ENCODE measurements around the gene WNT5B. TPM values are rescaled to one million over a fixed set of nuclear protein-coding genes. Genes with fewer than 3 reads are reported as not detected.

Gene WNT5B
- total RNA-seq, 1 donor from 2014 or later = 54.4 TPM

- no peaks in the 10 kb centered on the region for H3K36me3 Mint-ChIP-seq
- no peaks in the 10 kb centered on the region for H3K9me3 Mint-ChIP-seq
- no peak overlapping the region for H3K4me3 Mint-ChIP-seq
- H3K27me3 Mint-ChIP-seq (ENCODE audit: low read depth) = no peaks in the 10 kb centered on the region
- no peak for TF ChIP-seq CTCF (IDR thresholded peaks at IDR 0.05; ENCODE audit: unreplicated experiment)
- peaks cover 33% of the 10 kb centered on the region for H3K4me1 Mint-ChIP-seq
- no peak for DNase-seq (ENCODE audit: low spot score in 2 of 2, unreplicated experiment in 2 of 2)
- peak overlapping the region; percentile 28 for H3K27ac Mint-ChIP-seq
Observed at GRCh38 chr12:1622406-1622805, 6.6 kb upstream of the WNT5B start.

- H3K27ac Mint-ChIP-seq = peak overlapping the region; percentile 93
- DNase-seq (ENCODE audit: low spot score in 2 of 2, unreplicated experiment in 2 of 2) = peak in 1 of 2 experiments; percentile 52
- peaks cover 60% of the 10 kb centered on the region for H3K4me1 Mint-ChIP-seq
- peak overlapping the region; percentile 68 for H3K4me3 Mint-ChIP-seq
- H3K27me3 Mint-ChIP-seq (ENCODE audit: low read depth) = peaks cover 13% of the 10 kb centered on the region
- peak; percentile 25 for TF ChIP-seq CTCF (IDR thresholded peaks at IDR 0.05; ENCODE audit: unreplicated experiment)
- H3K36me3 Mint-ChIP-seq = peaks cover 3% of the 10 kb centered on the region
- H3K9me3 Mint-ChIP-seq = no peaks in the 10 kb centered on the region
Observed at GRCh38 chr12:1629338-1630132, 504 bp downstream of the WNT5B start.

GRCh38 chr12:1630133-1630826, 1.2 kb downstream of the WNT5B start:
- peak in 1 of 2 experiments; percentile 63 for DNase-seq (ENCODE audit: low spot score in 2 of 2, unreplicated experiment in 2 of 2)
- H3K9me3 Mint-ChIP-seq = no peaks in the 10 kb centered on the region
- H3K36me3 Mint-ChIP-seq = peaks cover 3% of the 10 kb centered on the region
- H3K4me1 Mint-ChIP-seq = peaks cover 60% of the 10 kb centered on the region
- H3K27ac Mint-ChIP-seq = peak overlapping the region; percentile 84
- H3K4me3 Mint-ChIP-seq = peak overlapping the region; percentile 73
- no peak for TF ChIP-seq CTCF (IDR thresholded peaks at IDR 0.05; ENCODE audit: unreplicated experiment)
- H3K27me3 Mint-ChIP-seq (ENCODE audit: low read depth) = peaks cover 13% of the 10 kb centered on the region

GRCh38 chr12:1630827-1631591, 2.0 kb downstream of the WNT5B start:
- peaks cover 13% of the 10 kb centered on the region for H3K27me3 Mint-ChIP-seq (ENCODE audit: low read depth)
- H3K4me3 Mint-ChIP-seq = peak overlapping the region; percentile 73
- peaks cover 3% of the 10 kb centered on the region for H3K36me3 Mint-ChIP-seq
- peak overlapping the region; percentile 84 for H3K27ac Mint-ChIP-seq
- no peak for TF ChIP-seq CTCF (IDR thresholded peaks at IDR 0.05; ENCODE audit: unreplicated experiment)
- no peak for DNase-seq (ENCODE audit: low spot score in 2 of 2, unreplicated experiment in 2 of 2)
- H3K4me1 Mint-ChIP-seq = peaks cover 56% of the 10 kb centered on the region
- no peaks in the 10 kb centered on the region for H3K9me3 Mint-ChIP-seq

GRCh38 chr12:1632702-1633101, 3.7 kb downstream of the WNT5B start:
- DNase-seq (ENCODE audit: low spot score in 2 of 2, unreplicated experiment in 2 of 2) = no peak
- Mint-ChIP-seq H3K27me3 (ENCODE audit: low read depth) (peaks cover 13% of the 10 kb centered on the region), H3K4me3 (no peak overlapping the region), H3K9me3 (no peaks in the 10 kb centered on the region), H3K27ac (no peak overlapping the region), H3K4me1 (peaks cover 54% of the 10 kb centered on the region), H3K36me3 (peaks cover 3% of the 10 kb centered on the region)
- no peak for TF ChIP-seq CTCF (IDR thresholded peaks at IDR 0.05; ENCODE audit: unreplicated experiment)

Measured in mesothelial cell of epicardium (in vitro differentiated cells).